Mononuclear cell (primary cell): ENCODE results near the gene SLC19A1. TPM values are rescaled to one million over a fixed set of nuclear protein-coding genes. Genes with fewer than 3 reads are reported as not detected.
A peak's percentile ranks its signal among the peaks of the same experiment; 100 is the strongest.

Source experiments
- H3K27me3 ChIP-seq: 2 replicates; pipeline ENCODE4 v1.6.0; 2011; ENCODE audit warnings: low read length, control low read depth; ENCODE audit not compliant: insufficient read depth
- H3K4me1 ChIP-seq: 2 replicates; pipeline ENCODE4 v1.5.1; 2011; ENCODE audit warnings: mild to moderate bottlenecking, low read length, control low read depth; ENCODE audit not compliant: insufficient read depth
- H3K4me3 ChIP-seq: 2 replicates; pipeline ENCODE4 v1.5.1; 2011; ENCODE audit warnings: mild to moderate bottlenecking, low read length, moderate library complexity
- H3K9me3 ChIP-seq: 2 replicates; pipeline ENCODE4 v1.5.1; 2011; ENCODE audit warnings: low read depth, mild to moderate bottlenecking, control low read depth, low read length
- total RNA-seq: library from RNA; depleted of rRNA; stranded (reverse); fragments of >200 nt; gene quantifications from one replicate; pipeline ENCODE4 v1.2.3, GENCODE V29; 2012

The SLC19A1 gene
- total RNA-seq, 1 donor: 10.6 TPM

GRCh38 chr21:45556302-45556644 is 14.0 kb upstream of the SLC19A1 start:
- no peak overlapping the region for H3K4me3 ChIP-seq
- H3K4me1 ChIP-seq: peaks cover 28% of the 10 kb centered on the region
- no peaks in the 10 kb centered on the region for H3K9me3 ChIP-seq
- no peaks in the 10 kb centered on the region for H3K27me3 ChIP-seq

GRCh38 chr21:45555557-45556301 is 13.5 kb upstream of the SLC19A1 start:
- Histone ChIP-seq H3K27me3 (no peaks in the 10 kb centered on the region), H3K4me3 (peak overlapping the region; percentile 27), H3K9me3 (no peaks in the 10 kb centered on the region), H3K4me1 (peaks cover 33% of the 10 kb centered on the region)

- Histone ChIP-seq H3K9me3 (no peaks in the 10 kb centered on the region), H3K27me3 (no peaks in the 10 kb centered on the region), H3K4me1 (peaks cover 37% of the 10 kb centered on the region), H3K4me3 (no peak overlapping the region)
These were observed 13.0 kb upstream of the SLC19A1 start for GRCh38 chr21:45555251-45555556.

GRCh38 chr21:45554477-45555175 is 12.4 kb upstream of the SLC19A1 start:
- peak overlapping the region; percentile 78 for H3K4me3 ChIP-seq
- H3K4me1 ChIP-seq: peaks cover 43% of the 10 kb centered on the region
- no peaks in the 10 kb centered on the region for H3K9me3 ChIP-seq
- no peaks in the 10 kb centered on the region for H3K27me3 ChIP-seq

- Histone ChIP-seq H3K27me3 (no peaks in the 10 kb centered on the region), H3K4me1 (peaks cover 48% of the 10 kb centered on the region), H3K4me3 (no peak overlapping the region), H3K9me3 (no peaks in the 10 kb centered on the region)
These were observed 10.6 kb upstream of the SLC19A1 start for GRCh38 chr21:45552696-45553391.

GRCh38 chr21:45551783-45552695 is 9.8 kb upstream of the SLC19A1 start:
- no peaks in the 10 kb centered on the region for H3K27me3 ChIP-seq
- H3K4me1 ChIP-seq: peaks cover 48% of the 10 kb centered on the region
- H3K4me3 ChIP-seq: no peak overlapping the region
- H3K9me3 ChIP-seq: no peaks in the 10 kb centered on the region

- H3K4me3 ChIP-seq: peak overlapping the region; percentile 16
- H3K27me3 ChIP-seq: no peaks in the 10 kb centered on the region
- H3K4me1 ChIP-seq: peaks cover 48% of the 10 kb centered on the region
- no peaks in the 10 kb centered on the region for H3K9me3 ChIP-seq
These were observed 9.1 kb upstream of the SLC19A1 start for GRCh38 chr21:45551316-45551715.

GRCh38 chr21:45550522-45551210 is 8.4 kb upstream of the SLC19A1 start:
- Histone ChIP-seq H3K9me3 (no peaks in the 10 kb centered on the region), H3K4me3 (peak overlapping the region; percentile 16), H3K4me1 (peaks cover 42% of the 10 kb centered on the region), H3K27me3 (no peaks in the 10 kb centered on the region)

- Histone ChIP-seq H3K4me3 (peak overlapping the region; percentile 13), H3K9me3 (no peaks in the 10 kb centered on the region), H3K27me3 (no peaks in the 10 kb centered on the region), H3K4me1 (peaks cover 40% of the 10 kb centered on the region)
These were observed 7.6 kb upstream of the SLC19A1 start for GRCh38 chr21:45549626-45550463.

GRCh38 chr21:45548711-45549491 is 6.7 kb upstream of the SLC19A1 start:
- Histone ChIP-seq H3K27me3 (no peaks in the 10 kb centered on the region), H3K4me1 (peaks cover 41% of the 10 kb centered on the region), H3K4me3 (no peak overlapping the region), H3K9me3 (no peaks in the 10 kb centered on the region)

GRCh38 chr21:45547545-45547900 is 5.3 kb upstream of the SLC19A1 start:
- Histone ChIP-seq H3K9me3 (no peaks in the 10 kb centered on the region), H3K27me3 (no peaks in the 10 kb centered on the region), H3K4me3 (no peak overlapping the region)

GRCh38 chr21:45546636-45547544 is 4.7 kb upstream of the SLC19A1 start:
- peaks cover 40% of the 10 kb centered on the region for H3K4me1 ChIP-seq
- H3K4me3 ChIP-seq: no peak overlapping the region
- H3K9me3 ChIP-seq: no peaks in the 10 kb centered on the region

More at GRCh38 chr21:45547545-45547900, 5.3 kb upstream of the SLC19A1 start:
- peaks cover 46% of the 10 kb centered on the region for H3K4me1 ChIP-seq

More at GRCh38 chr21:45546636-45547544, 4.7 kb upstream of the SLC19A1 start:
- no peaks in the 10 kb centered on the region for H3K27me3 ChIP-seq
